MM.1S (cell line): ENCODE results near the gene SMIM1.

ENCODE experiments used
- EZH2phosphoT487 ChIP-seq: fragments of 300-600 bp; sonication (generic); IDR thresholded peaks from 2 replicates; pipeline ENCODE4 v1.6.1; 2018; ENCODE audit warnings: antibody characterized with exemption, low read length
- TF ChIP-seq, protein P1 (sequence below): fragments of 300-600 bp; sonication (generic); IDR thresholded peaks from 2 replicates; pipeline ENCODE4 v1.5.1; 2016; ENCODE audit warnings: antibody characterized with exemption, low read length, mixed read lengths

DNA sequence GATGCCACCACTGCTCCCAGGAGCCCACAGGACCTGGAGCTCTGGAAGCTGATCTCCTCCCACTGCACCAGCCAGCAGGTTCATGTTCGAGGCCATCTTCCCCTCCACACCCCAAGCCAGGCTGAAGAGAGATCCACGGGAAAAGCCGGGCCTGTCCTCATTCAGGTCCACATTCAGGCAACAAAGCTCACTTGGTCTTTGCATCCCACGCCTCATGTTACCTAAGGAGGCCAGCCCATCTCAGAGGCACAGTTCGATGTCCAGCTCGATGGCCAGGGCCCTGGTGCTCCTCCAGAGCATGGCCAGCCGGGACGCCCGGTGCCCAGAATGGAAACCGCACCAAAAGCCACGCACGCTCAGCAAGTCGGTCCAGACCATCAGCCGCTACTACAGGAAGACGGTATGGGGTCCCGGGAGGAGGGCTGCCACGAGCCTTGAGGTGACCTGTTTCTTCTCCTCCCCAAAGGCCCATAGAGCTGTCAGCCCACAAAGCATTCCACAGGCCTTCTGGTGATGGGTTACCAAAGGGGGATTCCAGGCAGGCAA, 20.1 kb upstream of the SMIM1 start, which contains the start of gene CCDC27:
- TF ChIP-seq, protein P1, sequence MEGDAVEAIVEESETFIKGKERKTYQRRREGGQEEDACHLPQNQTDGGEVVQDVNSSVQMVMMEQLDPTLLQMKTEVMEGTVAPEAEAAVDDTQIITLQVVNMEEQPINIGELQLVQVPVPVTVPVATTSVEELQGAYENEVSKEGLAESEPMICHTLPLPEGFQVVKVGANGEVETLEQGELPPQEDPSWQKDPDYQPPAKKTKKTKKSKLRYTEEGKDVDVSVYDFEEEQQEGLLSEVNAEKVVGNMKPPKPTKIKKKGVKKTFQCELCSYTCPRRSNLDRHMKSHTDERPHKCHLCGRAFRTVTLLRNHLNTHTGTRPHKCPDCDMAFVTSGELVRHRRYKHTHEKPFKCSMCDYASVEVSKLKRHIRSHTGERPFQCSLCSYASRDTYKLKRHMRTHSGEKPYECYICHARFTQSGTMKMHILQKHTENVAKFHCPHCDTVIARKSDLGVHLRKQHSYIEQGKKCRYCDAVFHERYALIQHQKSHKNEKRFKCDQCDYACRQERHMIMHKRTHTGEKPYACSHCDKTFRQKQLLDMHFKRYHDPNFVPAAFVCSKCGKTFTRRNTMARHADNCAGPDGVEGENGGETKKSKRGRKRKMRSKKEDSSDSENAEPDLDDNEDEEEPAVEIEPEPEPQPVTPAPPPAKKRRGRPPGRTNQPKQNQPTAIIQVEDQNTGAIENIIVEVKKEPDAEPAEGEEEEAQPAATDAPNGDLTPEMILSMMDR: no peak
- no peak for TF ChIP-seq EZH2phosphoT487
